GM13977 (cell line): Measurements from ENCODE around the gene ABCC1.
A peak's percentile ranks its signal among the peaks of the same experiment; 100 is the strongest.

Experiments
- DNase-seq: peaks from one replicate; pipeline ENCODE4 v3.0.0; 2012; ENCODE audit warnings: low spot score
- in situ Hi-C: fragments of 300-500 bp; cut with MboI; formaldehyde crosslinking; loops from one replicate; pipeline ENCODE4 v1.12.0; 2022; ENCODE audit warnings: low sequenced_read_pairs, low pct_unique_long_range_greater_than_20kb, mixed read lengths, inconsistent platforms; ENCODE audit not compliant: unreplicated experiment
- TF ChIP-seq, protein P1 (sequence below): IDR thresholded peaks from 2 replicates; pipeline ENCODE4 v1.5.1; 2012; ENCODE audit warnings: mild to moderate bottlenecking, control low read depth; ENCODE audit not compliant: insufficient read depth; ENCODE audit errors: extremely low read depth, missing control alignments

The ABCC1 gene

DNA sequence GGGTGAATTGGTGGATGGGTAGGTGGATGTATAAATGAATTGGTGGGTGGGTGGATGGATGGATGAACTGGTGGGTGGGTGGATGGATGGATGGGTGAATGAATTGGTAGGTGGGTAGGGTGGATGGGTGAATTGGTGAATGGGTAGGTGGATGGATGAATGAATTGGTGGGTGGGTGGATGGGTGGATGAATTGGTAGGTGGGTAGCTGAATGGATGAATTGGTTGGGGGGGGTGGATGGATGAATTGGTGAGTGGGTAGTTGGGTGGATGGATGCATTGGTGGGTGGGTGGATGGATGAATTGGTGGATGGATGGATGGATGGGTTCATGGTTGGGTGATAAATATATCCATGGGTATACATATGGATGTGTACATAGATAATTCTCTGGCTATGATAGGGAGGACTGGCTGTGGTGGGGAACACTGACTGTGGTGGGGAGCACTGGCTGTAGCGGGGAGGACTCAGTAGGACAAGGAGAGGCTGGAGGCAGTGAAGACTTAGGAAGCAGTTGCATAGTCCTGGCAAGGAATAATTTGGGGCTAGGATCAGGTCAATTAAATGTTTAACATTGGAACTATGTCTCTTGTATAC lies 54.4 kb downstream of the ABCC1 start:
- in situ Hi-C loops = loop anchor here (25.0 kb wide), 1 partner anchor 117 kb away; the partner anchor contains the start of gene CEP20
- TF ChIP-seq, protein P1, sequence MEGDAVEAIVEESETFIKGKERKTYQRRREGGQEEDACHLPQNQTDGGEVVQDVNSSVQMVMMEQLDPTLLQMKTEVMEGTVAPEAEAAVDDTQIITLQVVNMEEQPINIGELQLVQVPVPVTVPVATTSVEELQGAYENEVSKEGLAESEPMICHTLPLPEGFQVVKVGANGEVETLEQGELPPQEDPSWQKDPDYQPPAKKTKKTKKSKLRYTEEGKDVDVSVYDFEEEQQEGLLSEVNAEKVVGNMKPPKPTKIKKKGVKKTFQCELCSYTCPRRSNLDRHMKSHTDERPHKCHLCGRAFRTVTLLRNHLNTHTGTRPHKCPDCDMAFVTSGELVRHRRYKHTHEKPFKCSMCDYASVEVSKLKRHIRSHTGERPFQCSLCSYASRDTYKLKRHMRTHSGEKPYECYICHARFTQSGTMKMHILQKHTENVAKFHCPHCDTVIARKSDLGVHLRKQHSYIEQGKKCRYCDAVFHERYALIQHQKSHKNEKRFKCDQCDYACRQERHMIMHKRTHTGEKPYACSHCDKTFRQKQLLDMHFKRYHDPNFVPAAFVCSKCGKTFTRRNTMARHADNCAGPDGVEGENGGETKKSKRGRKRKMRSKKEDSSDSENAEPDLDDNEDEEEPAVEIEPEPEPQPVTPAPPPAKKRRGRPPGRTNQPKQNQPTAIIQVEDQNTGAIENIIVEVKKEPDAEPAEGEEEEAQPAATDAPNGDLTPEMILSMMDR = no peak
- DNase-seq = no peak

DNA sequence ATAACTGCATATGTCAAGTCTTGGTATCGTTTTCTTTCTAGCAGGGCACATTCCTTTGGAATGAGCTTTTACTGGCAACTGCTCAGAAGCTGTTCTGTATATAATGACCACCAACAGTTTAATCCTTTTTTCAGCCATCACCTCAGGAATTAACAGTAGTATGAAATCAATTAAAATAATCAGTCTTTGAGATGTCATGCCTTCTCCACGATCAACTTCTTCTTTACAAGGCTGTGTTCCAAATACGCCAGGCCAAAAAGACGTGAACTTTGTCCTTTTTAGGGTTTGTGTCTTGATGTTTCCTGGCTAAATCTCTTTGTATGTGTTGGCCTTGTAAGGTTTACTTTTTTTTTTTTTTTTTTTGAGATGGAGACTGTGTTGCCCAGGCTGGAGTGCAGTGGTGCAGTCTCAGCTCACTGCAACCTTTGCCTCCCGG lies 54.9 kb downstream of the ABCC1 start:
- in situ Hi-C loops = loop anchor here (25.0 kb wide), 1 partner anchor 117 kb away; the partner anchor contains the start of gene CEP20
- no peak for DNase-seq
- TF ChIP-seq, protein P1 = no peak

DNA sequence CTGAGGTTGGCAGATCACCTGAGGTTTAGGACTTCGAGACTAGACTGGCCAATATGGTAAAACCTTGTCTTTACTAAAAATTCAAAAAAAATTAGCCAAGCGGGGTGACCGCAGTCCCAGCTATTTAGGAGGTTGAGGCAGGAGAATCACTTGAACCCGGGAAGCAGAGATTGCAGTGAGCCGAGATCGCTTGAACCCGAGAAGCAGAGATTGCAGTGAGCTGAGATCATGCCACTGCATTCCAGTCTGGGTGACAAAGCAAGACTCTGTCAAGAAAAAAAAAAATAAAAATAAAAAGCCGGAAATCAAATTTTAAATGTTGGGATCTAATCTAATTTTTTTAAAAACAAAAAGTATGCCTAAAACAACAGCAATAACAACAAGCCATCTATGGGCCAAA lies 56.3 kb downstream of the ABCC1 start:
- no peak for DNase-seq
- in situ Hi-C loops = loop anchor here (25.0 kb wide), 1 partner anchor 118 kb away; the partner anchor contains the start of gene CEP20
- TF ChIP-seq, protein P1 = no peak

DNA sequence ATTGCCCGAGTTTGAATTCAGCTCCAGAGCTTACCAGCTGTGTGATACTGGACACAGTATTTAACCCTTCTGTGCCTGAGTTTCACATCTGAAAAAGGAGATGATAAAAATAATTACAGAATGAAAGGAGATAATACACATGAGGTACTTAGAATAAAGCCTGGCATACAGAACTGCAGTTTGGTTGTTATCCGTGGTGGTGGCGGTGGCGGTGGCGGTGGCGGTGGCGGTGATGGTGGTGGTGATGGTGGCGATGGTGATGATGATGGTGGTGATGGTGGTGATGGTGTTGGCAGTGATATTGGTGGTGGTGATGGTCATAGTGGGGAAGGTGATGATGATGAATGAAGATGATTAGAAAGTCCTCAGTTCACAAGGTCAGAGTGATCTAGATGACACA lies 57.2 kb downstream of the ABCC1 start:
- in situ Hi-C loops = loop anchor here (25.0 kb wide), 1 partner anchor 119 kb away; the partner anchor contains the start of gene CEP20
- no peak for DNase-seq
- TF ChIP-seq, protein P1 = no peak

DNA sequence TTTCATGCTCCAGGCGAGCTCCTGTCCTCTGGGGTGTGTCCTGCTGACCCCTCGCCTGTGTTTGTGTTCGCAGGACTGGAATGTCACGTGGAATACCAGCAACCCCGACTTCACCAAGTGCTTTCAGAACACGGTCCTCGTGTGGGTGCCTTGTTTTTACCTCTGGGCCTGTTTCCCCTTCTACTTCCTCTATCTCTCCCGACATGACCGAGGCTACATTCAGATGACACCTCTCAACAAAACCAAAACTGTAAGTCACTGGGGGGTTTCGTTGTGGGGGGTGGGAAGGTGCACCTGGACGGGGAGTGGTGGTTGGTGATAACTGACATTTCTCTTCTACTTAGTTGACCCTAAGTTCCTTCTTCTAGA lies 58.3 kb downstream of the ABCC1 start:
- in situ Hi-C loops = loop anchor here (25.0 kb wide), 1 partner anchor 120 kb away; the partner anchor contains the start of gene CEP20

DNA sequence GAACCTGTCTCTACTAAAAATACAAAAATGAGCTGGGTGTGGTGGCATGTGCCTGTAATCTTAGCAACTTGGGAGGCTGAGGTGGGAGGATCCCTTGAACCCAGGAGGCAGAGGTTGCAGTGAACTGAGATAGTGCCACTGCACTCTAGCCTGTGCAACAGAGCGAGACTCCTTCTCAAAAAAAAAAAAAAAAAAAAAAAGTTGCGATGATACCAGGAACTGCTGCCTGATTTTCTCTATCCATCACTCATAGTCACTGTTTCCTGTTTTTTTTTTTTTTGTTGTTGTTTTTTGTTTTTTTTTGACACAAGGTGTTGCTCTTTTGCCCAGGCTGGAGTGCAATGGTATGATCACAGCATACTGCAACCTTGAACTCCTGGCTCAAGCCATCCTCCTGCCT lies 59.2 kb downstream of the ABCC1 start:
- TF ChIP-seq, protein P1 = no peak
- no peak for DNase-seq
- in situ Hi-C loops = loop anchor here (25.0 kb wide), 1 partner anchor 121 kb away; the partner anchor contains the start of gene CEP20

More for the DNA sequence above, 58.3 kb downstream of the ABCC1 start:
- TF ChIP-seq, protein P1 = no peak
- peak; percentile 86 for DNase-seq
